Peyer's patch (tissue), 4 donors: Measurements from ENCODE around the gene PEX1.

ENCODE experiments used
- POLR2A ChIP-seq, 2 donors: fragments of 450-650 bp; IDR thresholded peaks; one replicate each; pipeline ENCODE4 v1.5.1; 2017; ENCODE audit warnings: antibody characterized with exemption in 2 of 2, mild to moderate bottlenecking in 2 of 2, moderate library complexity in 2 of 2
- TF ChIP-seq, protein P1 (sequence below), 6 experiments: fragments of 450-650 bp in 4 of 6; fragments of 200-600 bp in 2 of 6; sonication (generic) in 1 of 6; IDR thresholded peaks; one replicate each; pipeline ENCODE4 v1.5.1; 2017 to 2019; ENCODE audit warnings: antibody characterized with exemption in 6 of 6, mild to moderate bottlenecking in 3 of 6, moderate library complexity in 1 of 6

- TF ChIP-seq, protein P1, sequence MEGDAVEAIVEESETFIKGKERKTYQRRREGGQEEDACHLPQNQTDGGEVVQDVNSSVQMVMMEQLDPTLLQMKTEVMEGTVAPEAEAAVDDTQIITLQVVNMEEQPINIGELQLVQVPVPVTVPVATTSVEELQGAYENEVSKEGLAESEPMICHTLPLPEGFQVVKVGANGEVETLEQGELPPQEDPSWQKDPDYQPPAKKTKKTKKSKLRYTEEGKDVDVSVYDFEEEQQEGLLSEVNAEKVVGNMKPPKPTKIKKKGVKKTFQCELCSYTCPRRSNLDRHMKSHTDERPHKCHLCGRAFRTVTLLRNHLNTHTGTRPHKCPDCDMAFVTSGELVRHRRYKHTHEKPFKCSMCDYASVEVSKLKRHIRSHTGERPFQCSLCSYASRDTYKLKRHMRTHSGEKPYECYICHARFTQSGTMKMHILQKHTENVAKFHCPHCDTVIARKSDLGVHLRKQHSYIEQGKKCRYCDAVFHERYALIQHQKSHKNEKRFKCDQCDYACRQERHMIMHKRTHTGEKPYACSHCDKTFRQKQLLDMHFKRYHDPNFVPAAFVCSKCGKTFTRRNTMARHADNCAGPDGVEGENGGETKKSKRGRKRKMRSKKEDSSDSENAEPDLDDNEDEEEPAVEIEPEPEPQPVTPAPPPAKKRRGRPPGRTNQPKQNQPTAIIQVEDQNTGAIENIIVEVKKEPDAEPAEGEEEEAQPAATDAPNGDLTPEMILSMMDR (IDR thresholded peaks at IDR 0.05), result no peak
- TF ChIP-seq POLR2A (IDR thresholded peaks at IDR 0.05), result no peak
Observed at GRCh38 chr7:92547579-92547978, 19.3 kb upstream of the PEX1 start.
